ENCODE measurements around the gene GFOD1.

DNA sequence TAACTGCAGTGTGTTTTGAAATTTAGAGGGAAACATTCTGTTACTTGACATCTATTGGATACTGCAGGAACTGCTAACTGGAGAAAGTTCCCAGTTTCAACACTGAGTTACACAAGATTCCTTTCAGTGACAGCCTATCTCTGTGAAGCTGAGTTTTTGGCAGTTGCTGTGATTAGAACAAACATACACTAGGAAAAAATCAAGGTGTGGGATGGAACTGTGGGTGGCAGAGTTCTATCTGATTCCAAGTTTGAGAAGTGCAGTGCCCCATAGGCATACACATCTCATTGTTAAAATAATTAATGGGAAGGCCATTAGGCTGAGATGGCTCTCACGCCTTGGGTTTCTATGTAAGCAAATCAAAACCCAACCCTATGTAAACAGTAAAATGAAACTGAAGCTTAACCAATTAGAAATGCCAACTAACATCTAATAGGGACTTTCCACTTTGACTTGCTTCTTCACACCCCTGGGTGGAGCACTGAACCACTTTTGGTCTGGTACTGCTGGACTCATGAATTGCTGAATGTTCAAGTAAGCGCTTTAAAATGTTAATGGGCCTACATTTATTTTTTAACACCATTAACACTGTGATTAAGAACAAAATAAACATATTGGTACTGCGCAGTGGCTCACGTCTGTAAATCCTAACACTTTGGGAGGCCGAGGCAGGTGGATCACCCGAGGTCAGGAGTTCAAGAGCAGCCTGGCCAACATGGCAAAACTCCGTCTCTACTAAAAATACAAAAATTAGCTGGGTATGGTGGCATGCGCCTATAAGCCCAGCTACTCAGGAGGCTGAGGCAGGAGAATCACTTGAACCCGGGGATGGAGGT, 103.9 kb downstream of the GFOD1 start:
- TF ChIP-seq, protein P1, sequence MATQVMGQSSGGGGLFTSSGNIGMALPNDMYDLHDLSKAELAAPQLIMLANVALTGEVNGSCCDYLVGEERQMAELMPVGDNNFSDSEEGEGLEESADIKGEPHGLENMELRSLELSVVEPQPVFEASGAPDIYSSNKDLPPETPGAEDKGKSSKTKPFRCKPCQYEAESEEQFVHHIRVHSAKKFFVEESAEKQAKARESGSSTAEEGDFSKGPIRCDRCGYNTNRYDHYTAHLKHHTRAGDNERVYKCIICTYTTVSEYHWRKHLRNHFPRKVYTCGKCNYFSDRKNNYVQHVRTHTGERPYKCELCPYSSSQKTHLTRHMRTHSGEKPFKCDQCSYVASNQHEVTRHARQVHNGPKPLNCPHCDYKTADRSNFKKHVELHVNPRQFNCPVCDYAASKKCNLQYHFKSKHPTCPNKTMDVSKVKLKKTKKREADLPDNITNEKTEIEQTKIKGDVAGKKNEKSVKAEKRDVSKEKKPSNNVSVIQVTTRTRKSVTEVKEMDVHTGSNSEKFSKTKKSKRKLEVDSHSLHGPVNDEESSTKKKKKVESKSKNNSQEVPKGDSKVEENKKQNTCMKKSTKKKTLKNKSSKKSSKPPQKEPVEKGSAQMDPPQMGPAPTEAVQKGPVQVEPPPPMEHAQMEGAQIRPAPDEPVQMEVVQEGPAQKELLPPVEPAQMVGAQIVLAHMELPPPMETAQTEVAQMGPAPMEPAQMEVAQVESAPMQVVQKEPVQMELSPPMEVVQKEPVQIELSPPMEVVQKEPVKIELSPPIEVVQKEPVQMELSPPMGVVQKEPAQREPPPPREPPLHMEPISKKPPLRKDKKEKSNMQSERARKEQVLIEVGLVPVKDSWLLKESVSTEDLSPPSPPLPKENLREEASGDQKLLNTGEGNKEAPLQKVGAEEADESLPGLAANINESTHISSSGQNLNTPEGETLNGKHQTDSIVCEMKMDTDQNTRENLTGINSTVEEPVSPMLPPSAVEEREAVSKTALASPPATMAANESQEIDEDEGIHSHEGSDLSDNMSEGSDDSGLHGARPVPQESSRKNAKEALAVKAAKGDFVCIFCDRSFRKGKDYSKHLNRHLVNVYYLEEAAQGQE (IDR thresholded peaks at IDR 0.05; ENCODE audit: insufficient read depth in 1 of 2, low read depth in 2 of 2, low read length in 1 of 2): no peak
- TF ChIP-seq POLR2AphosphoS5 (IDR thresholded peaks at IDR 0.05; ENCODE audit: low read depth, low read length): no peak
- TF ChIP-seq, protein P2, sequence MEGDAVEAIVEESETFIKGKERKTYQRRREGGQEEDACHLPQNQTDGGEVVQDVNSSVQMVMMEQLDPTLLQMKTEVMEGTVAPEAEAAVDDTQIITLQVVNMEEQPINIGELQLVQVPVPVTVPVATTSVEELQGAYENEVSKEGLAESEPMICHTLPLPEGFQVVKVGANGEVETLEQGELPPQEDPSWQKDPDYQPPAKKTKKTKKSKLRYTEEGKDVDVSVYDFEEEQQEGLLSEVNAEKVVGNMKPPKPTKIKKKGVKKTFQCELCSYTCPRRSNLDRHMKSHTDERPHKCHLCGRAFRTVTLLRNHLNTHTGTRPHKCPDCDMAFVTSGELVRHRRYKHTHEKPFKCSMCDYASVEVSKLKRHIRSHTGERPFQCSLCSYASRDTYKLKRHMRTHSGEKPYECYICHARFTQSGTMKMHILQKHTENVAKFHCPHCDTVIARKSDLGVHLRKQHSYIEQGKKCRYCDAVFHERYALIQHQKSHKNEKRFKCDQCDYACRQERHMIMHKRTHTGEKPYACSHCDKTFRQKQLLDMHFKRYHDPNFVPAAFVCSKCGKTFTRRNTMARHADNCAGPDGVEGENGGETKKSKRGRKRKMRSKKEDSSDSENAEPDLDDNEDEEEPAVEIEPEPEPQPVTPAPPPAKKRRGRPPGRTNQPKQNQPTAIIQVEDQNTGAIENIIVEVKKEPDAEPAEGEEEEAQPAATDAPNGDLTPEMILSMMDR (IDR thresholded peaks at IDR 0.05): no peak
- TF ChIP-seq TCF7L2 (IDR thresholded peaks at IDR 0.05; ENCODE audit: low read depth, low read length): no peak

Measured in Panc1 (cell line).